ENCODE data around the gene BLMH. TPM values are rescaled to one million over a fixed set of nuclear protein-coding genes. Genes with fewer than 3 reads are reported as not detected.

Gene BLMH
- total and polyA plus RNA-seq, 4 donors: 20.0 to 37.8 (median 27.4) TPM

DNA sequence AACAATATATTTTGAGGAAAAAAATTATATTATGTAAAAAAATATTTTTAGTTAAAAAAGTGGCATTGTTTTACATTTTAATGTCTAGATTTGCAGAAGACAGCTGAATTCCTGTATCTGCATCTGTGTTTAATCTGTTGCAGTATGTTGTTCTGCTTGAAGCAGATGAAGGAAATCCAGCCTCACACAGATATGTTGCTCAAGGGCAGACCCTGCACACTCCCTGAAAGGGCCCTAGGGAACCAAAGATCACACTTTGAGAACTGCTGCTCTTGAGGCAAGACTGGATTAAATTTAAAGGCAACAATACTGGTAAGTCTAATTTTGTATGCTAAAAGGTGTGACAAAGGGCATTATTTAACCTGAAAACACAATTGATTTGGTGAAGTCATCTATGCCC, 39.8 kb downstream of the BLMH start:
- intact Hi-C loops (cut with DNase I): no loop called here
- no peak for DNase-seq
- ATAC-seq (ENCODE audit: low FRiP score): no peak
- no peak overlapping the region for H3K27ac ChIP-seq (ENCODE audit: low read depth in 1 of 2, low read length in 2 of 2)
- H3K4me3 ChIP-seq (ENCODE audit: low read length in 2 of 2): no peak overlapping the region
- peaks cover 3 to 11% of the 10 kb centered on the region in 2 donors for H3K36me3 ChIP-seq (ENCODE audit: control insufficient read depth in 1 of 2, insufficient read depth in 2 of 2, low read length in 1 of 2)
- H3K4me1 ChIP-seq (ENCODE audit: control insufficient read depth in 1 of 2, insufficient read depth in 2 of 2, low read length in 2 of 2): no peaks in the 10 kb centered on the region
- no peaks in the 10 kb centered on the region for H3K27me3 ChIP-seq (ENCODE audit: control insufficient read depth in 1 of 2, insufficient read depth in 2 of 2, low read length in 1 of 2)
- no peaks in the 10 kb centered on the region for H3K9me3 ChIP-seq (ENCODE audit: control insufficient read depth, low read length)

GRCh38 chr17:30249460-30249859, 42.3 kb downstream of the BLMH start:
- Histone ChIP-seq H3K27ac (ENCODE audit: low read depth in 1 of 2, low read length in 2 of 2) (no peak overlapping the region), H3K9me3 (ENCODE audit: control insufficient read depth, low read length) (no peaks in the 10 kb centered on the region), H3K4me3 (ENCODE audit: low read length in 2 of 2) (no peak overlapping the region), H3K36me3 (ENCODE audit: control insufficient read depth in 1 of 2, insufficient read depth in 2 of 2, low read length in 1 of 2) (peaks cover 3 to 11% of the 10 kb centered on the region in 2 donors), H3K4me1 (ENCODE audit: control insufficient read depth in 1 of 2, insufficient read depth in 2 of 2, low read length in 2 of 2) (no peaks in the 10 kb centered on the region), H3K27me3 (ENCODE audit: control insufficient read depth in 1 of 2, insufficient read depth in 2 of 2, low read length in 1 of 2) (no peaks in the 10 kb centered on the region)
- intact Hi-C loops (cut with DNase I): no loop called here
- no peak for ATAC-seq (ENCODE audit: low FRiP score)
- 96 to 97% methylated on average over 5 of the region's 5 CpGs for WGBS, 2 donors
- no peak for DNase-seq

DNA sequence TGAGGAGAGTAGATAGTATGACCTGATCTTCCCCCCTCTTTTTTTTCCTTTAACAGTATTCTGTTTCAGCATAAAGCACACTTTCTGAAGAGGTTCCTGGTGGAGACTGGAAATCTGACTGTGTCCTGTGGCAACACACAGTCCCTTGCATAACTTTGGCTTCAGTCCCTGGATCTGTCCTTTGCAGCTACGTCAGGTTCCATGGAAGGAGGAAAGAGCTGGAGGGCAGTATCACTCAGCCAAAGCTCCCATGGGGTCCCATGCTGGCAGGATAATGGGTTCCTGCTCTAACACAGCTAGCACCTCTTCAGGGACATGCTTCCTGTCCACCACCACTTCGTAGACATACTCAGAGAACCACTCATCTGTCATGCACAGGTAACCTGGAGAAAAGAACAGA, 43.0 kb downstream of the BLMH start:
- ATAC-seq (ENCODE audit: low FRiP score) (peak; percentile 46), DNase-seq (no peak)
- WGBS, 2 donors: 31% methylated on average over 2 of the region's 2 CpGs
- H3K36me3 ChIP-seq (ENCODE audit: control insufficient read depth in 1 of 2, insufficient read depth in 2 of 2, low read length in 1 of 2): peaks cover 3 to 11% of the 10 kb centered on the region in 2 donors
- H3K27ac ChIP-seq (ENCODE audit: low read depth in 1 of 2, low read length in 2 of 2): no peak overlapping the region
- no peaks in the 10 kb centered on the region for H3K9me3 ChIP-seq (ENCODE audit: control insufficient read depth, low read length)
- H3K27me3 ChIP-seq (ENCODE audit: control insufficient read depth in 1 of 2, insufficient read depth in 2 of 2, low read length in 1 of 2): no peaks in the 10 kb centered on the region
- no peaks in the 10 kb centered on the region for H3K4me1 ChIP-seq (ENCODE audit: control insufficient read depth in 1 of 2, insufficient read depth in 2 of 2, low read length in 2 of 2)
- H3K4me3 ChIP-seq (ENCODE audit: low read length in 2 of 2): no peak overlapping the region
- intact Hi-C loops (cut with DNase I): no loop called here

- Histone ChIP-seq H3K4me3 (ENCODE audit: low read length in 2 of 2) (no peak overlapping the region), H3K9me3 (ENCODE audit: control insufficient read depth, low read length) (no peaks in the 10 kb centered on the region), H3K36me3 (ENCODE audit: control insufficient read depth in 1 of 2, insufficient read depth in 2 of 2, low read length in 1 of 2) (peaks cover 3 to 11% of the 10 kb centered on the region in 2 donors), H3K27me3 (ENCODE audit: control insufficient read depth in 1 of 2, insufficient read depth in 2 of 2, low read length in 1 of 2) (no peaks in the 10 kb centered on the region), H3K4me1 (ENCODE audit: control insufficient read depth in 1 of 2, insufficient read depth in 2 of 2, low read length in 2 of 2) (no peaks in the 10 kb centered on the region), H3K27ac (ENCODE audit: low read depth in 1 of 2, low read length in 2 of 2) (no peak overlapping the region)
- intact Hi-C loops (cut with DNase I): no loop called here
- ATAC-seq (ENCODE audit: low FRiP score) (no peak), DNase-seq (no peak)
- WGBS, 2 donors: 95 to 97% methylated on average over 7 of the region's 7 CpGs
Measured at GRCh38 chr17:30246460-30246859, 45.3 kb downstream of the BLMH start.

- DNase-seq (no peak), ATAC-seq (ENCODE audit: low FRiP score) (no peak)
- Histone ChIP-seq H3K9me3 (ENCODE audit: control insufficient read depth, low read length) (no peaks in the 10 kb centered on the region), H3K27me3 (ENCODE audit: control insufficient read depth in 1 of 2, insufficient read depth in 2 of 2, low read length in 1 of 2) (no peaks in the 10 kb centered on the region), H3K4me3 (ENCODE audit: low read length in 2 of 2) (no peak overlapping the region), H3K4me1 (ENCODE audit: control insufficient read depth in 1 of 2, insufficient read depth in 2 of 2, low read length in 2 of 2) (no peaks in the 10 kb centered on the region), H3K27ac (ENCODE audit: low read depth in 1 of 2, low read length in 2 of 2) (no peak overlapping the region), H3K36me3 (ENCODE audit: control insufficient read depth in 1 of 2, insufficient read depth in 2 of 2, low read length in 1 of 2) (peaks cover 3 to 11% of the 10 kb centered on the region in 2 donors)
- intact Hi-C loops (cut with DNase I): no loop called here
- whole genome bisulfite sequencing, 2 donors: 63 to 65% methylated on average over 4 of the region's 4 CpGs
Measured at GRCh38 chr17:30244853-30245385, 46.8 kb downstream of the BLMH start.

GRCh38 chr17:30243568-30243967, 48.2 kb downstream of the BLMH start:
- intact Hi-C loops (cut with DNase I): no loop called here
- DNase-seq (no peak), ATAC-seq (ENCODE audit: low FRiP score) (no peak)
- Histone ChIP-seq H3K27ac (ENCODE audit: low read depth in 1 of 2, low read length in 2 of 2) (no peak overlapping the region), H3K4me3 (ENCODE audit: low read length in 2 of 2) (no peak overlapping the region), H3K9me3 (ENCODE audit: control insufficient read depth, low read length) (no peaks in the 10 kb centered on the region), H3K4me1 (ENCODE audit: control insufficient read depth in 1 of 2, insufficient read depth in 2 of 2, low read length in 2 of 2) (no peaks in the 10 kb centered on the region), H3K36me3 (ENCODE audit: control insufficient read depth in 1 of 2, insufficient read depth in 2 of 2, low read length in 1 of 2) (peaks cover 3 to 4% of the 10 kb centered on the region in 2 donors), H3K27me3 (ENCODE audit: control insufficient read depth in 1 of 2, insufficient read depth in 2 of 2, low read length in 1 of 2) (no peaks in the 10 kb centered on the region)
- 96% methylated on average over 8 of the region's 8 CpGs for WGBS, 2 donors

GRCh38 chr17:30243002-30243401, 48.7 kb downstream of the BLMH start:
- Histone ChIP-seq H3K4me3 (ENCODE audit: low read length in 2 of 2) (no peak overlapping the region), H3K4me1 (ENCODE audit: control insufficient read depth in 1 of 2, insufficient read depth in 2 of 2, low read length in 2 of 2) (no peaks in the 10 kb centered on the region), H3K27ac (ENCODE audit: low read depth in 1 of 2, low read length in 2 of 2) (no peak overlapping the region), H3K36me3 (ENCODE audit: control insufficient read depth in 1 of 2, insufficient read depth in 2 of 2, low read length in 1 of 2) (peaks cover 0 to 2% of the 10 kb centered on the region in 2 donors), H3K9me3 (ENCODE audit: control insufficient read depth, low read length) (no peaks in the 10 kb centered on the region), H3K27me3 (ENCODE audit: control insufficient read depth in 1 of 2, insufficient read depth in 2 of 2, low read length in 1 of 2) (no peaks in the 10 kb centered on the region)
- WGBS, 2 donors: 96 to 97% methylated on average over 4 of the region's 4 CpGs
- ATAC-seq (ENCODE audit: low FRiP score): no peak
- no peak for DNase-seq
- intact Hi-C loops (cut with DNase I): no loop called here

GRCh38 chr17:30241051-30241450, 50.7 kb downstream of the BLMH start:
- 72 to 78% methylated on average over 6 of the region's 6 CpGs for WGBS, 2 donors
- no peaks in the 10 kb centered on the region for H3K4me1 ChIP-seq (ENCODE audit: control insufficient read depth in 1 of 2, insufficient read depth in 2 of 2, low read length in 2 of 2)
- DNase-seq (peak in 1 of 2 donors; percentile 21), ATAC-seq (ENCODE audit: low FRiP score) (no peak)
- no peaks in the 10 kb centered on the region for H3K9me3 ChIP-seq (ENCODE audit: control insufficient read depth, low read length)
- intact Hi-C loops (cut with DNase I): no loop called here
- no peak overlapping the region for H3K4me3 ChIP-seq (ENCODE audit: low read length in 2 of 2)
- H3K36me3 ChIP-seq (ENCODE audit: control insufficient read depth in 1 of 2, insufficient read depth in 2 of 2, low read length in 1 of 2): peaks cover 0 to 2% of the 10 kb centered on the region in 2 donors
- H3K27me3 ChIP-seq (ENCODE audit: control insufficient read depth in 1 of 2, insufficient read depth in 2 of 2, low read length in 1 of 2): no peaks in the 10 kb centered on the region
- no peak overlapping the region for H3K27ac ChIP-seq (ENCODE audit: low read depth in 1 of 2, low read length in 2 of 2)

DNA sequence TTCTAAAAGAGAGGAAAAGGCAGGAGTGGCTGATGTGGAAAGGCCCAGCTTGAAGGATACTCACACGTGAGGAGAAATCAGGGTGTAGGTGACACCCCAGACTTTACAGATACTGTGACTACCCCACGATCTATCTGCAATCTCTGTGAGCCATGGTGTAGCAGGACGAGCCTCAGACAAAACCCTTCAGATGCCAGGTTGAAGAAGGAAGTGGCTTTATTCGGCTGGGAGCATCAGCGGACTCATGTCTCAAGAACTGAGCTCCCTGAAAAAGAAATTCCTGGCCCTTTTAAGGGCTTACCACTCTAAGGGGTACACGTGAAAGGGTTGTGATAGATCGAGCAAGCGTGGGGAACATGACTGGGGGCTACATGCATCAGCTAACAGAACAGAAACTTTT, 51.6 kb downstream of the BLMH start:
- intact Hi-C loops (cut with DNase I): no loop called here

More for the DNA sequence above, 51.6 kb downstream of the BLMH start:
- WGBS, 2 donors: 88 to 90% methylated on average over 8 of the region's 8 CpGs
- H3K27ac ChIP-seq (ENCODE audit: low read depth in 1 of 2, low read length in 2 of 2): no peak overlapping the region
- ATAC-seq (ENCODE audit: low FRiP score): no peak
- no peaks in the 10 kb centered on the region for H3K27me3 ChIP-seq (ENCODE audit: control insufficient read depth in 1 of 2, insufficient read depth in 2 of 2, low read length in 1 of 2)
- no peak for DNase-seq
- H3K4me3 ChIP-seq (ENCODE audit: low read length in 2 of 2): no peak overlapping the region
- no peaks in the 10 kb centered on the region for H3K4me1 ChIP-seq (ENCODE audit: control insufficient read depth in 1 of 2, insufficient read depth in 2 of 2, low read length in 2 of 2)
- H3K36me3 ChIP-seq (ENCODE audit: control insufficient read depth in 1 of 2, insufficient read depth in 2 of 2, low read length in 1 of 2): peaks cover 0 to 2% of the 10 kb centered on the region in 2 donors
- no peaks in the 10 kb centered on the region for H3K9me3 ChIP-seq (ENCODE audit: control insufficient read depth, low read length)
